Measurements from ENCODE around the gene CRIP2. TPM values are rescaled to one million over a fixed set of nuclear protein-coding genes. Genes with fewer than 3 reads are reported as not detected.

Gene CRIP2
- total RNA-seq, 1 experiment from 2014 or later = 192 TPM

GRCh38 chr14:105473677-105474482, 741 bp upstream of the CRIP2 start:
- H3K9me3 ChIP-seq (ENCODE audit: low read depth, low read length, poor library complexity, severe bottlenecking) = no peaks in the 10 kb centered on the region
- peak overlapping the region; percentile 99 for H3K4me3 ChIP-seq (ENCODE audit: low read depth, low read length, poor library complexity, severe bottlenecking)
- H3K27me3 ChIP-seq (replicated peaks; ENCODE audit: insufficient read depth, low read depth, low read length, poor library complexity) = no peaks in the 10 kb centered on the region
- H3K36me3 ChIP-seq (ENCODE audit: insufficient read depth, low read length, poor library complexity, severe bottlenecking) = peaks cover 10% of the 10 kb centered on the region
- peak; percentile 98 for DNase-seq (ENCODE audit: low spot score)
- no TSS peak for BruUV-seq (replicated peaks)
- H3K4me1 ChIP-seq (ENCODE audit: insufficient read depth, low read length, poor library complexity, severe bottlenecking) = peaks cover 60% of the 10 kb centered on the region
- TF ChIP-seq CTCF (conservative IDR thresholded peaks at IDR 0.05; ENCODE audit: low read depth, low read length) (no peak), EZH2 (IDR thresholded peaks at IDR 0.05; ENCODE audit: borderline replicate concordance, low read depth, low read length, poor library complexity, severe bottlenecking) (no peak)
- ChIA-PET POLR2A (ENCODE audit: low non-redundant PET) (no interaction called here), CTCF (no interaction called here)
- peak overlapping the region; percentile 80 for H3K27ac ChIP-seq (ENCODE audit: low read depth, low read length, poor library complexity, severe bottlenecking)
- intact Hi-C loops (cut with micrococcal nuclease; ENCODE audit: unreplicated experiment) = no loop called here

DNA sequence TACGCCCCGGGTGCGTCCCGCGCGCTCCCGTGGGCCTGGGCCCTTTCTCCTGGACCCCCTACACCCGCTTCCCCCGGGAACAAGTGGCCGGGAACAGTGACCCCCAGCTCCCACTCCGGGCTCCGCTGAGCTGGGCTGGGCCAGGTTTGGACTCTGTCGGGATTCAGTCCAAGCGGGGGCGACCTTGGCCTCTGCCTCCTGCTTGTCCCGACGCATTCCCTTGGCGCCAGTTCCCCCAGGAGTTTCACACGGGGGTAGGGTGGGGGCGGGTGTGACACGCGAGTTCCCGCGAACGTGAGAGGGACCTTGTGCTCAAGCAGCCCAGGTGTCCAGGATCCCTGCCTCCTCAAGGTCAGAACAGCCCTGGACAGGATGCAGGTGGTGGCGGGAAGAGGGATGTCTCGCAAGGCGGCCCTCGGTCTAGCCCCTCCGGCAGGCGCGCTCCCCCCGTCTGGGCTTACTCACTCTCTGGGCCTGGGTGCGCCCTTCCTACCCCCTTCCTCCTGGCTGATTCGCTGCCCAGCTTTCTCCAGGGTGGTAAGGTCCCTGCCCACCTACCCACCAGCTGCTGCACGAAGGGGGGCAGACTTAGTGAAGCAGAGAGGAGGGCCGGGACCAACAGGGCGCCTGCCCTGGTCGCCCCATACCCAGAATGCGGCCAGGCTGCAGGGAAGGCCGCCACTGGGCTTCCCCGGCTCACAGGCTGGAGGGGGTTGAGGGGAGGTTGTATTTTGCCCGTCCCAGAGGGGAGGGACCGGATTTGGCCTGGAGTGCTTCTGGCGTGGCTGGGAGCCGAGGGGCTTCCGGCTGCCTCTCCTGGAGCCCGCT, 862 bp downstream of the CRIP2 start:
- peaks cover 57% of the 10 kb centered on the region for H3K4me1 ChIP-seq (ENCODE audit: insufficient read depth, low read length, poor library complexity, severe bottlenecking)
- intact Hi-C loops (cut with micrococcal nuclease; ENCODE audit: unreplicated experiment) = no loop called here
- TF ChIP-seq CTCF (conservative IDR thresholded peaks at IDR 0.05; ENCODE audit: low read depth, low read length) = no peak
- TF ChIP-seq EZH2 (IDR thresholded peaks at IDR 0.05; ENCODE audit: borderline replicate concordance, low read depth, low read length, poor library complexity, severe bottlenecking) = no peak
- H3K4me3 ChIP-seq (ENCODE audit: low read depth, low read length, poor library complexity, severe bottlenecking) = peak overlapping the region; percentile 99
- BruUV-seq (replicated peaks) = no TSS peak
- ChIA-PET CTCF (no interaction called here), POLR2A (ENCODE audit: low non-redundant PET) (no interaction called here)
- H3K27me3 ChIP-seq (replicated peaks; ENCODE audit: insufficient read depth, low read depth, low read length, poor library complexity) = no peaks in the 10 kb centered on the region
- H3K27ac ChIP-seq (ENCODE audit: low read depth, low read length, poor library complexity, severe bottlenecking) = peak overlapping the region; percentile 87
- H3K9me3 ChIP-seq (ENCODE audit: low read depth, low read length, poor library complexity, severe bottlenecking) = no peaks in the 10 kb centered on the region
- peak; percentile 71 for DNase-seq (ENCODE audit: low spot score)
- H3K36me3 ChIP-seq (ENCODE audit: insufficient read depth, low read length, poor library complexity, severe bottlenecking) = peaks cover 4% of the 10 kb centered on the region

- Histone ChIP-seq H3K27me3 (replicated peaks; ENCODE audit: insufficient read depth, low read depth, low read length, poor library complexity) (no peaks in the 10 kb centered on the region), H3K36me3 (ENCODE audit: insufficient read depth, low read length, poor library complexity, severe bottlenecking) (peaks cover 4% of the 10 kb centered on the region), H3K4me1 (ENCODE audit: insufficient read depth, low read length, poor library complexity, severe bottlenecking) (peaks cover 57% of the 10 kb centered on the region), H3K4me3 (ENCODE audit: low read depth, low read length, poor library complexity, severe bottlenecking) (peak overlapping the region; percentile 99), H3K9me3 (ENCODE audit: low read depth, low read length, poor library complexity, severe bottlenecking) (no peaks in the 10 kb centered on the region), H3K27ac (ENCODE audit: low read depth, low read length, poor library complexity, severe bottlenecking) (peak overlapping the region; percentile 87)
- POLR2A ChIA-PET (ENCODE audit: low non-redundant PET) = no interaction called here
- CTCF ChIA-PET = interaction anchor here (1.2 kb wide), 1 partner anchor 105 kb away, joined by 3 read pairs; no protein-coding TSS in a partner anchor
- no peak for DNase-seq (ENCODE audit: low spot score)
- no peak for TF ChIP-seq EZH2 (IDR thresholded peaks at IDR 0.05; ENCODE audit: borderline replicate concordance, low read depth, low read length, poor library complexity, severe bottlenecking)
- TF ChIP-seq CTCF (conservative IDR thresholded peaks at IDR 0.05; ENCODE audit: low read depth, low read length) = no peak
- no TSS peak for BruUV-seq (replicated peaks)
- intact Hi-C loops (cut with micrococcal nuclease; ENCODE audit: unreplicated experiment) = no loop called here
Observed at GRCh38 chr14:105476097-105476830, 1.6 kb downstream of the CRIP2 start.

Measured in A673 (cell line).